ENCODE measurements around the gene ZNF148. TPM values are rescaled to one million over a fixed set of nuclear protein-coding genes. Genes with fewer than 3 reads are reported as not detected.

The ZNF148 gene, protein sequence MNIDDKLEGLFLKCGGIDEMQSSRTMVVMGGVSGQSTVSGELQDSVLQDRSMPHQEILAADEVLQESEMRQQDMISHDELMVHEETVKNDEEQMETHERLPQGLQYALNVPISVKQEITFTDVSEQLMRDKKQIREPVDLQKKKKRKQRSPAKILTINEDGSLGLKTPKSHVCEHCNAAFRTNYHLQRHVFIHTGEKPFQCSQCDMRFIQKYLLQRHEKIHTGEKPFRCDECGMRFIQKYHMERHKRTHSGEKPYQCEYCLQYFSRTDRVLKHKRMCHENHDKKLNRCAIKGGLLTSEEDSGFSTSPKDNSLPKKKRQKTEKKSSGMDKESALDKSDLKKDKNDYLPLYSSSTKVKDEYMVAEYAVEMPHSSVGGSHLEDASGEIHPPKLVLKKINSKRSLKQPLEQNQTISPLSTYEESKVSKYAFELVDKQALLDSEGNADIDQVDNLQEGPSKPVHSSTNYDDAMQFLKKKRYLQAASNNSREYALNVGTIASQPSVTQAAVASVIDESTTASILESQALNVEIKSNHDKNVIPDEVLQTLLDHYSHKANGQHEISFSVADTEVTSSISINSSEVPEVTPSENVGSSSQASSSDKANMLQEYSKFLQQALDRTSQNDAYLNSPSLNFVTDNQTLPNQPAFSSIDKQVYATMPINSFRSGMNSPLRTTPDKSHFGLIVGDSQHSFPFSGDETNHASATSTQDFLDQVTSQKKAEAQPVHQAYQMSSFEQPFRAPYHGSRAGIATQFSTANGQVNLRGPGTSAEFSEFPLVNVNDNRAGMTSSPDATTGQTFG
- 47.5 TPM for total RNA-seq
- long read RNA-seq, full-length matches to known transcripts, result 14 of 22 reads
- long read RNA-seq, partial matches to known transcripts, result 0 of 22 reads
- long read RNA-seq, other reads (novel, unspliced or antisense), result 8 of 22 reads

DNA sequence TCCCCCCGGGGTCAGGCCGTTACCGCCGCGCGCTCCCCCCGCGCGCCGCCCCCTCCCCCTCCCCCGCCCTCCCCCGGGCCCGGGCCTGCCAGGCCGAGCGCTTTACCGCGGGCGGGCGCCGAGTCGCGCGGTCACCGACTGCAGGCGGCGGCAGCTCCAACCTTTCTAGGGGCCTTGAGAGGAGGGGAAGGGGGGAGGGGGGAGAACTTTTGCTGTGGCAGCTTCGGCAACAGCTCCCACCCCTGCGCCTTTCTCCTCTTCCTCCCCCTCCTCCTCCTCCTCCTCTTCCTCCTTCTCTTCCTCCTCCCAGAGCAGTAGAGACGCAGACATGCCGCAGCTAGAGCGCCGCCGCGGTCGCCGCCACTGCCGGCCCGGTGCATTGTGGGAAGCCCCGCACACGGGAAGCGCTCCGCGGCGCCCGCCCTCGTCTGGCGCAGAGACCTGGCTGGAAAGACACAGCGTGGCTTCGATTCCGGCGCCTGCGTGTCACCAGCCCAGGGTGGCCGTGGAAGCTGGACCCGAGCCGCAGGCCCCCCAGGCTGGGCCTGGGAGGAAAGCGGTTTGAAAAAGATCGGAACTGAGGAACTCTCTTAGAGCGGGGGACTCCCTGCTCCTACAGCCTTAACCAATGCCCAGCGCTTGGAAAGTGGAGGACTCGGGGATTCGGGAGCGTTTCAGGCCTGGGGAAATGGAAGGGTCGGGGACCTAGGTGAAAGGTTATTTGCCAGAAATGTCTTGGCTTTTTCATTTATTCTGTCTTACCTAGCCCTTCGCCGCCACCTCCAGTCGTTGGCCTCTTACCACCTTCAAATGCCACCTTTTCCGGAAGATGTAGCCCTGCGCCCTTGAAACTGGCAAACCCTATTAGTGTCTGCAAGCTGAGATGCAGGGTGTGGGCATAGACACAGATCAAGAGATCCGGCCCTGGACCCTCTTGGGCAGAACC lies at the start of gene ZNF148:
TSS of gene ZNF148 (minus strand) at position 330 of the 946 bp plus-strand sequence. CDS start 61,685 bp downstream, outside the sequence.
- no peaks in the 10 kb centered on the region for H3K27me3 ChIP-seq
- no peaks in the 10 kb centered on the region for H3K36me3 ChIP-seq
- peak within 1 kb of the TSS; percentile 72 for H3K4me3 ChIP-seq
- TF ChIP-seq, protein P1, sequence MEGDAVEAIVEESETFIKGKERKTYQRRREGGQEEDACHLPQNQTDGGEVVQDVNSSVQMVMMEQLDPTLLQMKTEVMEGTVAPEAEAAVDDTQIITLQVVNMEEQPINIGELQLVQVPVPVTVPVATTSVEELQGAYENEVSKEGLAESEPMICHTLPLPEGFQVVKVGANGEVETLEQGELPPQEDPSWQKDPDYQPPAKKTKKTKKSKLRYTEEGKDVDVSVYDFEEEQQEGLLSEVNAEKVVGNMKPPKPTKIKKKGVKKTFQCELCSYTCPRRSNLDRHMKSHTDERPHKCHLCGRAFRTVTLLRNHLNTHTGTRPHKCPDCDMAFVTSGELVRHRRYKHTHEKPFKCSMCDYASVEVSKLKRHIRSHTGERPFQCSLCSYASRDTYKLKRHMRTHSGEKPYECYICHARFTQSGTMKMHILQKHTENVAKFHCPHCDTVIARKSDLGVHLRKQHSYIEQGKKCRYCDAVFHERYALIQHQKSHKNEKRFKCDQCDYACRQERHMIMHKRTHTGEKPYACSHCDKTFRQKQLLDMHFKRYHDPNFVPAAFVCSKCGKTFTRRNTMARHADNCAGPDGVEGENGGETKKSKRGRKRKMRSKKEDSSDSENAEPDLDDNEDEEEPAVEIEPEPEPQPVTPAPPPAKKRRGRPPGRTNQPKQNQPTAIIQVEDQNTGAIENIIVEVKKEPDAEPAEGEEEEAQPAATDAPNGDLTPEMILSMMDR (IDR thresholded peaks at IDR 0.05), result no peak
- ATAC-seq, result peak; percentile 99
- H3K9me3 ChIP-seq, result no peaks in the 10 kb centered on the region
- DNase-seq, result peak; percentile 96
- intact Hi-C loops (cut with DNase I), result no loop called here
- H3K27ac ChIP-seq, result peak within 1 kb of the TSS; percentile 90
- peaks cover 16% of the 10 kb centered on the region for H3K4me1 ChIP-seq

DNA sequence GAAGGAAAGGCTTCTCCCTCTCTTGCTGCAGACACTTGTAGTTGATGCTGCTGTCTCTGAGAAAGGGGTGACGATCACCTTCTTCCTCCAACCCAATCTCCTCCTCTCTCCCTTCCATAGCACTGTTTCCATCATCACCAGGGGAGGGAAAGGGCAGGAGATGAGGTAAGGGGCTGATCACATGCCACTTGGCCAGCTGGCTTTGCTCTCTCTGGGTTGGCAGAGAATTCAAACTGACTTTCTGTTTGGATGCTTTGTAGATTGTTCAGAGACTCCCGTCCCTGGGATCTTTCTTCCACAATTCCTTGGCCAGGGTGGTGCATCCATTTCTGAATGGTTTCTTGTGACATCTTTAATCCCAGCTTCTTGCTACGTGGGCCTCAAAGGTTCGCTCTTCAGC lies 43.2 kb upstream of the ZNF148 start:
- Histone ChIP-seq H3K9me3 (no peaks in the 10 kb centered on the region), H3K27ac (no peak overlapping the region), H3K4me1 (no peaks in the 10 kb centered on the region), H3K27me3 (no peaks in the 10 kb centered on the region), H3K36me3 (no peaks in the 10 kb centered on the region), H3K4me3 (no peak overlapping the region)
- DNase-seq (no peak), ATAC-seq (no peak)
- TF ChIP-seq, protein P1 (IDR thresholded peaks at IDR 0.05), result no peak
- intact Hi-C loops (cut with DNase I), result no loop called here

DNA sequence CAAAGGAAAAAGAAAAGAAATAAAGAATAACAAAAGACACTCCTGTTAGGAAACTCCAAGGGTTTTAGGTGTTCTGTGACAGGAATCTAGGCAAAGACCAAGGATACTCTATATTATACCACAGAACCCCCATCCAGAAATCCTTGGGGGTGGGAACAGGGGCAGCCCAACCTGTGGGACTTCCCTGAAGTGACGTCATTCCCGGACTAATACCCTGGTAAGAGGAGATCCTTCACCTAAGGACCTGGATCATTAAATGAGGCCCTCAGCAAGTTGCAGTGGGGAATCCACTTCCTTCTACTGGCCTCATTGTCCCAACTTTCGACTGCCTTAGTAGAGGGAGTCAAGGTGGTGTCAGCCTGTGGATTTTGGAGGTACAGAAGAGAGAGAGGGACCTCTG lies 41.1 kb upstream of the ZNF148 start:
- TF ChIP-seq, protein P1 (IDR thresholded peaks at IDR 0.05), result no peak
- ATAC-seq (no peak), DNase-seq (no peak)
- Histone ChIP-seq H3K36me3 (no peaks in the 10 kb centered on the region), H3K4me1 (no peaks in the 10 kb centered on the region), H3K9me3 (no peaks in the 10 kb centered on the region), H3K4me3 (no peak overlapping the region), H3K27me3 (no peaks in the 10 kb centered on the region), H3K27ac (no peak overlapping the region)
- intact Hi-C loops (cut with DNase I), result no loop called here

DNA sequence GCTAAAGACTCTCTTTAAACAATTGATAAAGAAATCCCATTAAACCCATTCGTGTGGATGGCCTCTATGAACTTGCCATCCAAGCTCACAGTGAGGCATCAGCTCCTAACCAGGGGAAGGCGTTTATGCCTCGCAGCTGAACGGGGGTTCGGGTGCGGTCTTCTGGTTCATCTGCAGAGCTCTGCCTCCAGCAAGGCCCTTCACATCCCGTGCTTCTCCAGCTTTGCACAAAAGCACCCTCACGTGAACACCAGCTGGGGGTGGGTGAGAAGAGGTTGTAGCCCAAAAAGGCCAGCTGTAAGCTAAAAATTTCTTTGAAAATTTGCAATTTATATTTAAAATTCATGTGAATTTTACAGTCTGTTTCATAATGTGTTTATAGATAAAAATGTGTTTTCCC lies 39.5 kb upstream of the ZNF148 start:
- no peaks in the 10 kb centered on the region for H3K27me3 ChIP-seq
- H3K36me3 ChIP-seq, result no peaks in the 10 kb centered on the region
- no peak overlapping the region for H3K4me3 ChIP-seq
- no peak for ATAC-seq
- TF ChIP-seq, protein P1 (IDR thresholded peaks at IDR 0.05), result no peak
- DNase-seq, result no peak
- intact Hi-C loops (cut with DNase I), result no loop called here
- H3K27ac ChIP-seq, result no peak overlapping the region
- H3K9me3 ChIP-seq, result no peaks in the 10 kb centered on the region
- H3K4me1 ChIP-seq, result no peaks in the 10 kb centered on the region

DNA sequence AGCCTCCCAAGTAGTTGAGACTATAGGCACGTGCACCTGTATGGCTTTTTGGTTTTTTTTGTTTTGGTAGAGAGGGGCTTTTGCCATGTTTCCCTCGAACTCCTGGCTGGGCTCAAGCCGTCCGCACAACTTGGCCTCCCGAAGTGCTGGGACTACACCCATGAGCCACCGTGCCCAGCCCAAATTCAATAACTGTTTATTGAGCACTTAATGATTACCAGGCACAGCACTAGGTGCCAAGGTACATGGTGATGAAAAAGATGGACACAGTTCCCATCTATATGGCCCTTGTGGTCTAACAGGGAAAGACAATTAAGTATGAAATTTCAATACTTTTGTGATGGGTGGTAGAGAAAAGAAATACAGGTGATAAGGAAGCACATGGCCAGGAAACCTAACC lies 35.8 kb upstream of the ZNF148 start:
- TF ChIP-seq, protein P1 (IDR thresholded peaks at IDR 0.05), result no peak
- DNase-seq, result no peak

More for the DNA sequence above, 35.8 kb upstream of the ZNF148 start:
- H3K27ac ChIP-seq, result no peak overlapping the region
- no peak overlapping the region for H3K4me3 ChIP-seq
- intact Hi-C loops (cut with DNase I), result no loop called here
- H3K27me3 ChIP-seq, result no peaks in the 10 kb centered on the region
- H3K4me1 ChIP-seq, result no peaks in the 10 kb centered on the region
- H3K9me3 ChIP-seq, result no peaks in the 10 kb centered on the region
- no peak for ATAC-seq
- H3K36me3 ChIP-seq, result no peaks in the 10 kb centered on the region

Data from upper lobe of right lung (tissue), 1 donor.